PC-9 (cell line): ENCODE measurements around the gene MESP2. TPM values are rescaled to one million over a fixed set of nuclear protein-coding genes. Genes with fewer than 3 reads are reported as not detected.

Experiments
- BruUV-seq: library from RNA; stranded (reverse); fragments of 400-500 nt; replicated peaks from 2 replicates; lab custom pipeline; 2021; lab: Mats Ljungman, UMichigan
- CTCF ChIA-PET: fragments of 300-600 bp; sonication (Branson Sonifier 250); formaldehyde crosslinking; loops from one replicate; lab custom pipeline; 2022; ENCODE audit warnings: antibody characterized with exemption; lab: Charles Lee
- POLR2A ChIA-PET: fragments of 300-600 bp; sonication (Branson Sonifier 250); formaldehyde crosslinking; loops from one replicate; lab custom pipeline; 2022; ENCODE audit warnings: antibody characterized with exemption; ENCODE audit not compliant: unreplicated experiment; lab: Charles Lee
- DNase-seq, 2 experiments: peaks; one replicate each; pipeline versions ENCODE4 v3.0.0 to v3.0.0-alpha.2; 2015 to 2022; ENCODE audit warnings: mixed read lengths in 1 of 2
- H2AFZ ChIP-seq: fragments of 200-600 bp; sonication (generic); 2 replicates; pipeline ENCODE4 v1.8.1; 2017; ENCODE audit warnings: antibody characterized with exemption
- H3F3A ChIP-seq: fragments of 200-600 bp; sonication (generic); 2 replicates; pipeline ENCODE4 v1.8.1; 2017; ENCODE audit warnings: antibody characterized with exemption, mild to moderate bottlenecking, low read depth; ENCODE audit not compliant: insufficient read depth
- H3K27ac ChIP-seq: fragments of 200-600 bp; sonication (generic); 2 replicates; pipeline ENCODE4 v1.6.1; 2016; ENCODE audit warnings: mixed run types
- H3K27me3 ChIP-seq: fragments of 200-600 bp; sonication (generic); 2 replicates; pipeline ENCODE4 v1.6.1; 2016; ENCODE audit warnings: low read depth, mixed run types; ENCODE audit not compliant: insufficient read depth
- H3K36me3 ChIP-seq: fragments of 200-600 bp; sonication (generic); 2 replicates; pipeline ENCODE4 v1.6.1; 2016; ENCODE audit warnings: low read depth, mixed run types
- H3K4me1 ChIP-seq: fragments of 200-600 bp; sonication (generic); replicated peaks from 2 replicates; pipeline ENCODE4 v1.6.1; 2016; ENCODE audit warnings: mixed run types; ENCODE audit not compliant: insufficient read depth
- H3K4me2 ChIP-seq: fragments of 200-600 bp; sonication (generic); 2 replicates; pipeline ENCODE4 v1.6.1; 2017; ENCODE audit warnings: mixed run types
- H3K4me3 ChIP-seq: fragments of 200-600 bp; sonication (generic); 2 replicates; pipeline ENCODE4 v1.6.1; 2016; ENCODE audit warnings: mixed run types
- H3K79me2 ChIP-seq: fragments of 200-600 bp; sonication (generic); 2 replicates; pipeline ENCODE4 v1.6.1; 2017; ENCODE audit warnings: low read depth, mixed run types
- H3K9me2 ChIP-seq: fragments of 200-600 bp; sonication (generic); 2 replicates; pipeline ENCODE4 v1.8.1; 2017; ENCODE audit warnings: mild to moderate bottlenecking; ENCODE audit not compliant: insufficient read depth
- H3K9me3 ChIP-seq: fragments of 200-600 bp; sonication (generic); 2 replicates; pipeline ENCODE4 v1.8.1; 2016; ENCODE audit warnings: low read depth; ENCODE audit not compliant: insufficient read depth
- H4K20me1 ChIP-seq: fragments of 200-600 bp; sonication (generic); 2 replicates; pipeline ENCODE4 v1.8.1; 2017; ENCODE audit not compliant: insufficient read depth
- EZH2 ChIP-seq: fragments of 200-600 bp; sonication (generic); IDR thresholded peaks from 2 replicates; pipeline ENCODE4 v1.8.0; 2017; ENCODE audit warnings: antibody characterized with exemption, low read depth
- intact Hi-C: fragments of 100-400 bp; cut with micrococcal nuclease; formaldehyde crosslinking; loops from one replicate; pipeline ENCODE4 v1.10.0; 2022; ENCODE audit not compliant: unreplicated experiment
- total RNA-seq: library from RNA; stranded (reverse); gene quantifications from 2 replicates; pipeline ENCODE4 v1.2.3, GENCODE V29; 2021
- TF ChIP-seq, protein P1 (sequence below): fragments of 200-600 bp; sonication (generic); conservative IDR thresholded peaks from 2 replicates; pipeline ENCODE4 v1.6.1; 2017; ENCODE audit warnings: mixed run types, antibody characterized with exemption, mild to moderate bottlenecking, moderate library complexity

The MESP2 gene
- total RNA-seq, 1 experiment from 2014 or later, result 1.3 TPM

DNA sequence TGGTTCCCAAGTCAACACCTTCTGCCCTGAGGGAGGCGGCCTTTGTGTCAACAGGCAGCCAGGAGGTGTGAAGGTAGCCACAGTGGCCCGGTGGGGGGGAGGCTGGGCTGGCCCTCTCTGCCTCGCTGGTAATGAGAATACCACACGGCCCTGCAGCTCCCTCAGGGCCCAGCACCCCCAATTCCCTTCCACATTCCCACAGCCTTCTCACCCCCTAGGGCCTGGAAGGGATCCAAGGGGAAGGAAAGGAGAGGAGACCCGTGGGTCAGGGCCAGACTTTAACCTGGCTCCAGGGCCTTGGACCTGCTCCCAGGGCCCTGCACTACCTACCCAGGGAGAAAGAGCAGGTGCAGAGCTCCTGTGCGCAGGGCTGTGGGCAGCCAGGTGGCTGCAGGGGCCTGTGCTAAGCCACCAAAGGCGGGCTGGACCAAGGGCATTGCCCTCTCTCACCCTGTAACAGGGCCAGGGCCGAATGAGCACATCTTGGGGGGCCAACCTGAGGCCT lies 8.7 kb upstream of the MESP2 start:
- peak; percentile 91 to 95 for DNase-seq
- no TSS peak for BruUV-seq
- no peaks in the 10 kb centered on the region for H3K79me2 ChIP-seq
- peak overlapping the region; percentile 86 for H3K27ac ChIP-seq
- H4K20me1 ChIP-seq, result no peaks in the 10 kb centered on the region
- peaks cover 24% of the 10 kb centered on the region for H3F3A ChIP-seq
- intact Hi-C loops, result no loop called here
- no peak overlapping the region for H2AFZ ChIP-seq
- no peaks in the 10 kb centered on the region for H3K36me3 ChIP-seq
- H3K27me3 ChIP-seq, result no peaks in the 10 kb centered on the region
- peak overlapping the region; percentile 42 for H3K4me2 ChIP-seq
- POLR2A ChIA-PET, result interaction anchor here (0.5 to 0.6 kb wide), 2 partner anchors 16 to 89 kb away, joined by 9 to 14 read pairs; no protein-coding TSS in a partner anchor
- TF ChIP-seq EZH2, result no peak
- TF ChIP-seq, protein P1, sequence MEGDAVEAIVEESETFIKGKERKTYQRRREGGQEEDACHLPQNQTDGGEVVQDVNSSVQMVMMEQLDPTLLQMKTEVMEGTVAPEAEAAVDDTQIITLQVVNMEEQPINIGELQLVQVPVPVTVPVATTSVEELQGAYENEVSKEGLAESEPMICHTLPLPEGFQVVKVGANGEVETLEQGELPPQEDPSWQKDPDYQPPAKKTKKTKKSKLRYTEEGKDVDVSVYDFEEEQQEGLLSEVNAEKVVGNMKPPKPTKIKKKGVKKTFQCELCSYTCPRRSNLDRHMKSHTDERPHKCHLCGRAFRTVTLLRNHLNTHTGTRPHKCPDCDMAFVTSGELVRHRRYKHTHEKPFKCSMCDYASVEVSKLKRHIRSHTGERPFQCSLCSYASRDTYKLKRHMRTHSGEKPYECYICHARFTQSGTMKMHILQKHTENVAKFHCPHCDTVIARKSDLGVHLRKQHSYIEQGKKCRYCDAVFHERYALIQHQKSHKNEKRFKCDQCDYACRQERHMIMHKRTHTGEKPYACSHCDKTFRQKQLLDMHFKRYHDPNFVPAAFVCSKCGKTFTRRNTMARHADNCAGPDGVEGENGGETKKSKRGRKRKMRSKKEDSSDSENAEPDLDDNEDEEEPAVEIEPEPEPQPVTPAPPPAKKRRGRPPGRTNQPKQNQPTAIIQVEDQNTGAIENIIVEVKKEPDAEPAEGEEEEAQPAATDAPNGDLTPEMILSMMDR, result no peak
- peaks cover 72% of the 10 kb centered on the region for H3K4me1 ChIP-seq
- CTCF ChIA-PET, result interaction anchor here (0.6 to 1.4 kb wide), 2 partner anchors 44 to 108 kb away, joined by 3 to 6 read pairs; no protein-coding TSS in a partner anchor
- peaks cover 4% of the 10 kb centered on the region; the same call in 1 of the 2 replicates for H3K9me2 ChIP-seq
- H3K9me3 ChIP-seq, result no peaks in the 10 kb centered on the region
- H3K4me3 ChIP-seq, result no peak overlapping the region

DNA sequence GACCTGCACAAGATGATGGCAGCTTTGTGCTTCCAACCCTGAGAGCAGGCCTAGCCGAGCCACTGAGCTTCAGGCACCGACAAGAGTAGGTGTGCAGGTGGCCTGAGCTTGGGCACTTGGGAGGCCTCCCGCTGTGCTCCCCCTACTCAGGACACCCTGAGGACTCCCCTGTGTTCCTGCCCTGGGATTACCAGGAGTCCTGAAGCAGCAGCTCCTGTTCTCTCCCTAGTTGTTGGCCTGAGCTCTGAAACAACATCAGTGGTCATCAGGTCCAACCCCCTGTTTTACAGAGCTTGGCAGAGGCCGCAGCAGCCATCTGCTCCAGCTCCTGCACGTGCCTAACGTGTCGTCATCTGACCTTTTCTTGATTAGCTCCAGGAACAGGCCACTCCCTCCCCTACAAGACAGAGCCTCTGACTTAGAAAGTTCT lies 8.0 kb upstream of the MESP2 start:
- Histone ChIP-seq H3K9me3 (no peaks in the 10 kb centered on the region), H3K36me3 (no peaks in the 10 kb centered on the region), H3K4me1 (peaks cover 72% of the 10 kb centered on the region), H3K79me2 (no peaks in the 10 kb centered on the region), H3K27ac (peak overlapping the region; percentile 86), H3K4me2 (peak overlapping the region; percentile 42), H3F3A (peaks cover 24% of the 10 kb centered on the region), H3K9me2 (peaks cover 4% of the 10 kb centered on the region; the same call in 1 of the 2 replicates), H3K4me3 (no peak overlapping the region), H2AFZ (no peak overlapping the region), H3K27me3 (no peaks in the 10 kb centered on the region), H4K20me1 (no peaks in the 10 kb centered on the region)
- DNase-seq, result peak in 1 of 2 experiments; percentile 65
- TF ChIP-seq, protein P1, result no peak
- intact Hi-C loops, result no loop called here
- POLR2A ChIA-PET, result interaction anchor here (0.6 kb wide), 2 partner anchors 15 to 107 kb away, joined by 3 to 5 read pairs; no protein-coding TSS in a partner anchor
- CTCF ChIA-PET, result interaction anchor here (0.5 to 1.4 kb wide), 2 partner anchors 107 to 332 kb away, joined by 6 to 7 read pairs; no protein-coding TSS in a partner anchor
- BruUV-seq, result no TSS peak

DNA sequence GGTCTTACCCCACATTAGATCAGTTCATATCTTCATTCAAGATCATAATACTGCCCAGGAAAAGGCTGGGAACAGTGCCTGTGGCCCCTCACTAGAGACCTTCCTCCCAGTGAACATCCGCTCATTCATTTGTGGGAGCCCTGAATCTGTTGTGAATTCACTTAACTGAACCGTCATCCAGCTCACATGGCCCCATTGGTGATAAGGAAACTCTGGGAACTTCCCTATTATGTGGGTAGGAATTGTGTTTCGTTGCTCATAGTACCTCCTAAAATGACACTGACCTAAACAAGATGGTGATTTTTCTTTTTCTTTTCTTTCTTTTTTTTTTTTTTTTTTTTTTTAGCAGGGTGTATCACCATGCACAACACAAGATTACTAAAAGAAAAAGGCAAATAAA lies 6.8 kb upstream of the MESP2 start:
- Histone ChIP-seq H3K27me3 (no peaks in the 10 kb centered on the region), H3K9me2 (no peaks in the 10 kb centered on the region), H3K79me2 (no peaks in the 10 kb centered on the region), H2AFZ (no peak overlapping the region), H4K20me1 (no peaks in the 10 kb centered on the region), H3K27ac (peak overlapping the region; percentile 41; the same call in 1 of the 2 replicates), H3F3A (peaks cover 29% of the 10 kb centered on the region), H3K4me2 (no peak overlapping the region), H3K36me3 (no peaks in the 10 kb centered on the region), H3K4me1 (peaks cover 66% of the 10 kb centered on the region), H3K9me3 (no peaks in the 10 kb centered on the region), H3K4me3 (no peak overlapping the region)
- TF ChIP-seq, protein P1, result no peak
- TF ChIP-seq EZH2, result no peak
- no peak for DNase-seq
- ChIA-PET CTCF (no interaction called here), POLR2A (no interaction called here)
- intact Hi-C loops, result no loop called here
- BruUV-seq, result no TSS peak
